SKM-1 treated with dmso at 0.1 percent for 144 hours (cell line): Measurements from ENCODE around the gene CCDC102A.

Experiments used
- DNase-seq: peaks from one replicate; lab custom pipeline; 2025; ENCODE audit not compliant: unreplicated experiment; lab: John Stamatoyannopoulos, UW

Gene CCDC102A

DNA sequence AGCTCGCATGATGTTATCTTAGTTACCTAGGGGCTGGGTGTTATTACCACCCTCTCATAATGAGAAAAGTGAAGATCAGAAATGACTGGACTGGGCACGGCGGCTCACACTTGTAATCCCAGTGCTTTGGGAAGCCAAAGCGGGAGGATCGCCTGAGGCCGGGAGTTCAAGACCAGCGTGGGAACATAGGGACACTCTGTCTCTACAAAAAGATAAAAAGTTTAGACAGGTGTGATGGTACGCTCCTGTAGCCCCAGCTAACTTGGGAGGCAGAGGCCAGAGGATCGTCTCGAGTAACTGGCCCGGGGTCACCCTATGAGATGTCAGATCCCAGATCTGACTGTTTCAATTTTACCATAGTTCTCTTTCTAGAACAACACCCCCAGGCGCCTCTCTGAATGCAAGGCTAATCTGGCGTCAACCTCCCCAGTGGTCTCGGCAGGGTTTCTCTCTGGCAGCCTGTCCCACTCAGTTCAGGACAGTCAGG, 1.9 kb upstream of the CCDC102A start:
- no peak for DNase-seq

- peak; percentile 16 for DNase-seq
Measured at GRCh38 chr16:57537581-57538234, 1.3 kb upstream of the CCDC102A start.

GRCh38 chr16:57537194-57537505, 779 bp upstream of the CCDC102A start:
- no peak for DNase-seq

- DNase-seq = peak; percentile 70
Measured at GRCh38 chr16:57535680-57536305, 578 bp downstream of the CCDC102A start.

GRCh38 chr16:57534881-57535658, 1.3 kb downstream of the CCDC102A start:
- DNase-seq = no peak

DNA sequence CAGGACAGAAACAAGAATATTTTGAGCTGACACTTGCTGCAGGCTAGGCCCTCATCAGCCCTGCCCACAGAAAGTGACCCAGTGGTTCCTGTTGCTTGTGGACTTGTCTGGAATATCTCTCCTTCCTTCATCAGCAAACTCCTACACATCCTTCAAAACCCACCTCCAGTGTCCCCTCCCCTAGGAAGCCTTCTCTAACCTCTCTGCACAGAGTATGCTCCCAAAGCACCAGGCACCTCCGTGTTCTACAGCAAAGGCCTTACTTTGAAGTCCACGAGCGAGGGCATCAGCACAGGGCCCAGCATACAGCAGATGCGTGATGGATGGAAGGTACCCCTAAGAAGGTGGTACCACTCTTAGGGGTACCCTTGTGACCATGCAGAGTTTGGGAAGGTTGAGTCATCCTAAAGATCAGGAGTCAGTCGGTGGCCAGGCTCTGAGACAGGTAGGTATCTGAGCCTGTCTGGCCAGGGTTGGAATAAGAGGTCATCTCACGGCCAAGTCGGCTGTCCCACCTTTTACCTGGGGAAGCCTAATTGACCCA, 2.0 kb downstream of the CCDC102A start:
- no peak for DNase-seq

GRCh38 chr16:57533431-57534336, 2.7 kb downstream of the CCDC102A start:
- no peak for DNase-seq

DNA sequence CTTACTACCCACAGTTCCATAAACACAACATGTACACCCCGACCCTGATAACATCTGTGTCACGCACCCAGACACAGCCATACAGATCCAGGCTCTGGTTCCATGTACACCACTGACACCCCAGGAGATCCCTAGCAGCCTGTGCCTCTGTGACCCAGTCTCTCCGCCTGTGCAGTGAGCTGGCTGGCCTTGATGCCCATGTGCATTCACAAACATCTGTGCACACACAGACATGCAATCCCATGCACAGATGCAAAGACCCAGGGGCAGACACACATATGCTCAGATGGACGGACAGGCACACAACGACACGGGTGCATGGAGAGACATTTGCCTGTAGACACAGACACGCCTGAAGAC, 4.1 kb downstream of the CCDC102A start:
- DNase-seq = no peak

DNA sequence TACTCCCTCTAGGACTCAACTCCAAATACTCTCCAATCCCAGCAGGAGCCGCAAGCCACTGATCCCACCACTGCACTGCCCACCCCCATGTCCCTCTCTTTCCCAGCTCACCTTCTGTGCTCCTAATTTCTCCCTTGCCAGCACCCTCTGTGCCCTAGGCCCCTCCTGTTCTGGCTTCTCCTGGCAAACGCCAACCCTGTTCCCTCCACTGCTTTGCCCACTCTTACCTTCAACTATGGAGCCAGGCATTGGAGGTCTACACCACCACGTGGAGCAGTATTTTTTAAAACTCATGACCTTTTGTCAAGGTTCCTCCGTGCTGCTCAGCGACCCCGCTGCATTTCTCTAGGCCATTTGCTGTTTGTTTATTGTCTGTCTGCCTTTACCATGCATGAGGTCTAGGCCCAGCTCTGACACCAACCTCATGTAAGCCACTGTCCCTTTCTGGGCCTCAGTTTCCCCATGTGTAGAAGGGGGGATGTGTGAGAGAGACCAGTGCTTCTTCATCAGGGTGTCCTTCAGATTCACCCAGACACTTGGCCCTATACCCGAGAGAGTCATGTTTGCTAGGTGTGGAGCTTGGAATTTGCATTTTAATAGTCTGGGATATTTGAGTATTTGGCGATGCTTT, 4.6 kb downstream of the CCDC102A start:
- no peak for DNase-seq

DNA sequence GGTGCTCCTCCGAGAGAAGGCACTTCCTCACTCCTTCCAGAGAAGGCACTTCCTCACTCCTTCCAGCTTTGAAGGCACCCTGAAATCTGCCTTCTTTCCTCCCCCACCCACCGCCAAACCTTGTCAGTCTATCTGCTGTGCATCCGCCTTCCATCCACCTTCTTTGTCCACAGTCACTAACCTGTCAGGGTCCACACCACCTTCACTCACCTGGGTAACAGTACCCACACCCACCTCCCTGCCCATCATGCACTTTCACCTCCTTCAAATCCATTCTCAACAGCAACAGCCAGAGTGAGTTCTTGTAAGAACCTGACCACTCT, 5.2 kb downstream of the CCDC102A start:
- DNase-seq = no peak

GRCh38 chr16:57530522-57531252, 5.7 kb downstream of the CCDC102A start:
- DNase-seq = no peak

DNA sequence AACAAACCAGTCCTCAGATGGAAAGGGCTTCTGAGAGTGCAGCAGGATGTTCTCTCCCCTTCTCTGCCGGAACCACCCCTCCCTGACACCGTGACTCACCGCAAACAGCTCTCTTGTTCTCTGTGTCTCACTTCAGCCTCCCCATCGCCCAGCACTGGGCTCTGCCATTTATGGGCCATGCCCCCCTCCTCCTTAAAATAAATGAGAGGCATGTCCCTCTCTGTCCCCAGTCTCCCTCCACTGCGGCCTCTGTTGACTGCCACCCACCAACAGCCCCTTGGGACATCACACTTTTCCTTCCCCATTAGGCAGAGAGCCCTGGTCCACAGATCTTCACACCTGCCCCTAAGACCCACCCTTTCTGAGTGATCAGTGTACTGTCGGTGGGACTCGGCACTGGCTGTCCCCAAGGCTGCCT, 6.3 kb downstream of the CCDC102A start:
- DNase-seq = no peak

DNA sequence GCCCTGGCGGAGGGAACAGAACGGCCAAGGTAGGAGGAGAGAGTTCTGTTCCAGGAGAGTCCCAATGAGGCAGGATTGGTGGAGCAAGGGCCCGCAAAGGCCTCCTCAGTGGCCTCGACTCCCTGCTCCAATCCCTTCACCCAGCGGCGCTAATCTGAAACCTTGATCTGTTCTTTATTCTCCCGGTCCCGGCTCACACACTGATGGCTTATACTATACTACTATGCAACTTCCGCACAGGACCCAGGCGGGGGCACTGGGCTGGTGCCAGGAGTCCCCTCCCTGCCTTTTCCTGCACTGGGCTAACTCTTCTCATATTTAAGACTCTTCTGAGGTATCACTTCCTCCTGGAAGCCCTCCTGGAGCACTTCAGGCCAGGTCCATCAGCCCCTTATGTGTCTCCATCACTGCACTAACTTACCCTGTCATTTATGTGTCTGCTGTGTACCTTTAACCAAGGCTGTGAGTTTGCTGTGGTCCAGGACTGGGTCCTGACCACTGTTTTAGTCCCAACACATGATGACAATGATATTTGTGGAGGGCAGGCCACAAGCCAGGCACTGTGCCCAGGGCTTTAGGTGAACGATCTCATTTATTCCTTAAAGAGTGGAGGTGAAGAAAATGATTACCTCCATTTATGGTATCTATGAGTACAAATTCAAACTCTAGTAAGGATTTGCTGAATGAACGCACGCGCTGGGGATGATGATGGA, 6.8 kb downstream of the CCDC102A start:
- DNase-seq = no peak

DNA sequence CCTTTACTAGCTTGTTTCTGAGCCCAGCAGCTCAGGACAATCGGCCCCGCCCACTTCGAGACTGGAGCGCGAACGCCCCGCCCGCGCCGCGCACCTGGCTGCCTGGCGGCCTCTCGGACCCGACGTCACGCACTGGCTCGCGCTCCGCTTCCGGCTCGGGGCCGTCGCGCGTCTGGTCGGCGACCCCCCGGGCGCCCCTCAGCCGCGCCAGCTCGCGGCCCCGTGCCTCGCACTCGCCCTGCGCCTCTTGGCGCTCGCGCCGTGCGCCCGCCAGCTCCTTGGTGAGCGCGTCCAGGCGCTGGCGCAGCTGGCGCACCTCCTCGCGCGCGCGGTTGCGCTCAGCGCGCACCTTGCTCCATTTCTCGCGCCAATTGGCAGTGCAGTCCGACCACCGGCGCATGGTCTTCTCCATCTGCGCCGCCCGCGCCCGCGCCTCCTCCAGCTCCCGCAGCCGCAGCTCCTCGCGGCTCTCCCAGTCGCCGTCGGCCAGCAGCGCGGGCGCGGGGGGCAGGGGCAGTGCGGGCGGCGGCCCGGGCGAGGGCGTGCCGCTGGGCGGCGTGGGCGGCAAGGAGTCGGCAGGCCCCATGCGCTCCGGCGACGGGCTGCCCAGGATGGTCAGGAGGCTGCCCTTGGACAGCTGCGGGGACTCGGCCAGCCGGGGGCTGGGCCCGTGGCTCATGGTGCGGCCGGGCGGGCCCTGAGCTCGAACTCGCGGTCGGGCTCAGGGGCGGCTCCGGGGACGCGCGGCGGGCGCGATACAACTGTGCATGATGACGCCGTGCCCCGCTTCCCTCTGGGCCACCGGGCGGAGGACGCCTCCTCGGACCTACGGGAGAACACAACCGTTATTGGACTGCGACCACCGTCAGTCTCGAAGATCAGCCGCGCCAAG, 7.6 kb downstream of the CCDC102A start:
- DNase-seq = no peak

- DNase-seq = no peak
Measured at GRCh38 chr16:57527610-57528360, 8.6 kb downstream of the CCDC102A start.

DNA sequence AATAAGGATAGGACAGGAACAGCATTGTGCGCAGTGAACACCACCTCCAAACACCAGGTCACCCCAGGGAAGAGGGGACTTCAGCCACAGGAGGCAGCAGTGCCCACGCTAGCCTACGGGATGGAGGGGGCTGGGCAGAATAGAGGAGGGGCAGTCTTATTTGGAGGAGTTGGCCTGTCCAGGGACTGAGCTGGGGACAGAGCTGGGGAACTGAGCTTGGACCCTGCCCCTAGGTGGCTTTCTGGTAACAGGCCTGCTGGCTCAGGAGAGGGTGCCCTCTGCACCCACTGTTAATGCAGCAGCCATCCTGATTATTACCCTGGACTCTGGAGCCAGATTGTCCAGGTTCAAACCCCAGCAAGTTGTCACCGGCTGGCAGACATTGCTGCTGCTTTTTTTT, 9.3 kb downstream of the CCDC102A start:
- DNase-seq = no peak

DNA sequence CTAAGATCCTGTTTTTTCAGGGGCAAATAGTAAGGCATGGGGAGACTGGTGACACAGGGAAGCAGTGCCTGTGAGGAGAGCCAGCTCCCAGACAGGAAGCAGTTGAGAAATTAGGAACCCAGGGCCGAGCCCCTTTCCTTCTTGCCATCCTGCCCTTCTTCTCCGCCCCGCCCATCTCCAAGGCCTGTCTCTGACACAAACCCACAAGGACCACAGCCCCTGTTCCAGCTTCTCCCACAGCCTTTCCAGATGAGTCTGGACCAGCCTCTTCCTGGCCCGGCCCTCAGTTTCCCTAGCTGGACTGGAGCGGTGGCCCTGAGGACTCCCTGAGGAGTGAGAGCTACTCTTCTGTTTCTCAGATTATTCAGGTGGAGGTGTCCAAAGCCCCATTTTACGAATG, 9.9 kb downstream of the CCDC102A start:
- DNase-seq = no peak

GRCh38 chr16:57525761-57526160, 10.6 kb downstream of the CCDC102A start:
- no peak for DNase-seq
